Measurements from ENCODE around the gene ARHGAP24.
"Not testable (repeated sequence)": the region's sequence is repeated elsewhere in the genome, so short reads cannot be mapped to it uniquely, and the experiment has no call there.

ARHGAP24 gene

DNA sequence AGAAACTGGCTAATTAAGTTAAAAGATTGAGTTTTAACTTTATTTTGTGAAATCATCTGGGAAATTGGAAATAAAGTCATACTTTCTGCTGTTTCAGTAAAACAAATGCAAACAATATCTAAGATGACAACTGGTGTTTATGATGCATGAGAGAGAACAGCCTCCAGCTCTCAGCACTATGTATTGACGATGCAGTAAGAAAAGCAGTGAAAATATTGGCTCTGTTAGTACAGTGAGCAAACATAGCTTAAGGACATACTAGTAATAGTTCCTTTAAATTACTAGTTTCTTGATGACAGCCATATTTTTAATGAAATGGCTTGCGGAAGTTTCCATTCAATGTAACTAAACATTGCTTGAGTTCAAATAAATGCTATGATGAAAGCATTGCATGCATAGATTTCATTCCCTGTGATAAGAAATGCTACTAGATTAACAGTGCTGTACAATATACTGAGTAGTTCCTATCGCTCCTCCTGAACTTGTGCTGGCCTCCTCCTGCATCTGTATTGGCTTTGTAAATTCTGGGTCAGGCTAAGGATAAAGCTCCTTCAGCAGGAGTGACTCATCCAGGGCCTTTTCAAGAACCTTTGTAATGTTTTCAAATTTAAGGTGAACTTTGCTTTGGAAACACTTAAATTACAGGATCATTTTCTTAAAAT lies 11.6 kb downstream of the ARHGAP24 start:
- no peak for DNase-seq

DNA sequence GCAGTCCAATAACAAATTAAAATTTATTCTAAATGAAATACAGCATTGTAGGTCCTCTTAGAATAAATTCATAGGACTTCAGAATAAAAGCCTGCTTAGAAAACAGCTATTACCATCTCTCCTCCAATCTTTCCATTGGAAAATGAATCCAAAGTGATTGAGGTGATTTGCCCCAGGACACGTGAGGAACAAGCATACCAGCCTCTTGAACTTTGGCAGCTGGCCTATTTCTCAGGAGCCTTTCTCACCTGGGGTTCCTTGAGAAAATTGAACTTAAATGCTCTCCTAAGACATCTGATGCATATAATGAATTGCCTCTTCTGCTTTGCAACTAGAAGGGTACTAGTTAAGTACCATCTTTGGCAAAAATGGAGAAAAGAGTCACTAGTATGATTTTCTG lies 13.5 kb downstream of the ARHGAP24 start:
- DNase-seq = no peak

DNA sequence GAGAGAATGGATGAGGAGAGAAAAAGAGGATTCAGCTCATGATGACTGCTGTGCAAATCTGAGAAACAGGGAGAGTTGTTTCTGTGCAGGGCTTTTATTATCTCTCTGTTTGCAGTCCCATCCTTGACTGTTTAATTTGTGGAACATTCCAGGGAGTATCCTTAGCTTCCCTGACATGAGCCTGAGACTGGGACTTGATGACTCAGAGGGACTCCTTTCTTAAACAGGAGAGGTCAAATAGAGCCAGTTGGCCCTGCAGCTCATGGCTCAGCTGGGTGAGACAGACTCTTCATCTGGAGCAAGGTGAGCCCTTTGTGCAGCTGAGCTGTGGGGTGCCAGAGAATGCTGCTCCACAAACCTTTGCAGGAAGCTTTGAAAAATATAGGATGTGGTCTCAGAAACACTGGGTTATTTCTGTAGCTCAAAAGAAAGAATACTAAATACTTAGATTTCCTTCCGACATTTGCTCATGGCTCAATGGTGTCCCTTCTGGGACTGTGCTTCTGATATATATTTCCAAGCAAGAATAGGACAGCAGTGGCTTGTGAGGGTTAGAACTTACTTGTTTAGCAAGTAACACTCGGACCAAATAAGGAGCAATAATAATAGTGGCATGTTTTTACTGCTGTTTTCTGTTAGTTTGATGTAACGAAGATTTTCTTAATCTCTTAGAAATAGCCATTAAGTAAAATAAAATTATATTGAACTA lies 14.5 kb downstream of the ARHGAP24 start:
- DNase-seq = no peak

DNA sequence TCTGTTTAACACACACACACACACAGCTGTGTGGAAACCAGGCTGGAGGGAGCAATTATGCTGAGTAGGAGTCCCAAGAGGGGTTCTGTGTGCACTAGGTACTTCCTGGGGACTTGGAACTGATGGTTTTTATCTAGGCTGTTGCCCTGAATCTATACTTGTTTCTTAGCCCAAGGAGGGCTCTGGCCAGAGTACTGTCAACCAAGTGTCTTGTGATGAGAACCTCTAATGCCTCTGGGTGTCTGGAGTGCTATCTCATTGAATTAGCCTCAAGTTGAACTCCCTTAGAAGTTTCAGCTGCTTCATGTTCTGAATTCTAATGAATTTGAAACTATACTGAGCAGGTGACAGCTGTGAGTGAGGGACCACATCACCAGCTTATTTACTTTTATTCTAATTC lies 16.6 kb downstream of the ARHGAP24 start:
- DNase-seq = no peak

DNA sequence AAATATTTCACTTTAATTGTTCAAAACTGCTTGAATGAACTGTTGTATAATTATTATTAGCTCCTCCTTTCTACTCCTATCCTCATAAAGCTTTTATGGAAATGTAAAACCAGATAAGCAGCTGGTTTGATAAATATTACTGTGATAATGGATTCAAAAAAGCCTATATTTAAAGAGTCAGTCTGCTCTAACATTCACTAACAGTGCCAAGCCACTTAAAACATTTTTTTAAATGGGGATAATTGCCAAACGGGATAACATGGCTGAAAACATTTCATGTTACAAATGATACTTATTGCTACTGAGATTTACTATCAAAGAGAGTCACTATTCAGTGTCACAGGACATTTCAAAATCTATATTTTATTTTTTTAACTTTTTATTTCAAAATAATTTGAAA lies 17.4 kb downstream of the ARHGAP24 start:
- no peak for DNase-seq

DNA sequence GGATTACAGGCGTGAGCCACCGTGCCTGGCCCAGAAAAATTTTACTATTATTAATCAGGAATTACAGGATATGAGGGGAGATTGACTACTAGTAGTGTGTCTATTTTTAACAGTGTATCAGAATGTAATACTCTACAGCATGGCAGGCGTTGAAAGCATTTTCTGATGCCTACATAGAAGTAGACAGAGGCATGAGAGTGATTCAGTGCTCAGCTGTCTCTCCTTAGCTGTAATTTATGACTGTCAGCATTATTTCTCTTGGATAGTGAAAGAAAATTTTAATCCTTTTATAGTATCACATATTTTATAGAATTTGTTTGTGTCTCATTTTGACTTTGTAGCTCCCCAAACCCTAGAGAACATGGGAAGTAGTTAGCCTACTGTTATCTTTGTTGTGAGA lies 20.7 kb downstream of the ARHGAP24 start:
- DNase-seq = no peak

DNA sequence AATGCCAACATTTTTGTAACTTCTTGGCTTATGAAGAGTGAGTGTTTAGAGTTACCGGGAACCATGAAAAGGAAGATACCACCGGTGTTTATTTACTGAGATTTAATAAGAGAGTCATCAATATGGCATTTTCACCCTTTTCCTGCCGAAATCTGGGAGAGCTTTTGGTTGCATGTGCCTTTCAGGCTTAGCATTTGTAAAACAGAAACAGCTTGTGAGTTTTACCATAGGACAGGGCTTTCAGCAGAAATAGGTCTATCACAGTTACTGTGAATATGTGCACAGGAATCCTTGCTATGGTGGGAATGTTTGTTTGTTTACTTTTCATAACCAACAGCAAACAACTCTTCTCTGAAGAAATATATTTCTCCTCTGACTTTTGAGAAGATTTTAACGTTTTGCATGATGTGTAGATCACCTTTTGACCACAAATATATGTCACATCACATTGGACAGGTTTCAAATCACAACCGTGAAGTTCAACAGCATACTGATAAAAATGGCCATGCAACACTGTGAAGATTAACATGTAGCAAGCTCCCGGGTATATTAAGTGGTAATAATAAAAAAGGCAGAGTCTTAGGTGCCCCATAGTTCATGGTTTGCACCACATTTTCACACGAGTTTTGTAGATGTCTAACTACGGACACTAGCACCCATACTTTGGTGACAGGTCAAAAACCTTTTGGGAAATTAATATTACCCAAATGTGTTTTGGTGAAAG lies 21.3 kb downstream of the ARHGAP24 start:
- DNase-seq = no peak

DNA sequence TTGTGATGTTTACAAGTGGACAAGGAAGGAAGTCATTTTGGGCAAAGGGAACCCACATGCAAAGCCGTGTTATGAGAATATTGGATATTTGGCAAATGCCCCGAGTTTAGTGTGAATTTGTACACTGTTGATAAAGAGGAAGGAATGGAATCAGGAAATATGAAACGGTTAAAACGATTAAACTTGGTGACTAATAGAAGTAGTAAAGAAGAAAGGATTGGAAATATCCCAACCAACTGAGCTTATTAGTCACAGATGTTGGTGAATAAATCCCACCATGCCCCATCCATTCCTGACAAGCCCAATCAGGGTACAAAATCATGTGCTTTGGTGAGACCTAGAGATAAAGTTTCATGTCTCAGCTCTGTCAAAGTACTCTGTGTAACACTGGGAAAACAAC lies 22.0 kb downstream of the ARHGAP24 start:
- no peak for DNase-seq

DNA sequence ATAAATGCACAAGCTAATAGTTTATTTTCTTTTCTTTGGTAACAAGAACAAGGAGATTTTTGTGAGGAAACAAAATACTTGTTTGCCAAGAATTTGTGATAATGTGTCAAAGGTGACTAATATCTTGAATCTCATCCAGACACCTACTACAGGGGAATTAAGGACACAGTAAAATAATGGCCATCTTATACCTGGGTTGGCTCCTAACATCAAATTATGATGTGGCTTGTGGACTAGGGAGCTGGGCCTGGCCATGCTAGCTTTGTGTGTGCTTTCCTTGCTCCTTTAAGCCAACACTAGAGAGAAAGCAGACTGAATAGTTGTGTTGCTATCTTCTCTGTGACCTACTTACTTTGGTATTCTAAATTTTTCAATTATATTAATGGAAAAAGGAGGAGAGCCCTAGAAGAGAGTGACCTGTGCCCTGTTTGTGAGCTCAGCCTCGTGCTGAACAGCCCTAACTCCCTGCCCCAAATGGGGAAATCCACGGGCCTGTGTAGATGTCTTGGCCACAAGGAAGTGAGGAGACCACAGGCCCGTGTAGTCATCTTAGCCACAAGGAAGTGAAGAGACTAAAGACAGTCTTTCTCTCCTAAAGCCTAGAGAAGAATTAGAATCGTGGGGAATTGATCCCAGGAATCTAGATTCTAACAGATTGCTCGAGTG lies 23.3 kb downstream of the ARHGAP24 start:
- no peak for DNase-seq

DNA sequence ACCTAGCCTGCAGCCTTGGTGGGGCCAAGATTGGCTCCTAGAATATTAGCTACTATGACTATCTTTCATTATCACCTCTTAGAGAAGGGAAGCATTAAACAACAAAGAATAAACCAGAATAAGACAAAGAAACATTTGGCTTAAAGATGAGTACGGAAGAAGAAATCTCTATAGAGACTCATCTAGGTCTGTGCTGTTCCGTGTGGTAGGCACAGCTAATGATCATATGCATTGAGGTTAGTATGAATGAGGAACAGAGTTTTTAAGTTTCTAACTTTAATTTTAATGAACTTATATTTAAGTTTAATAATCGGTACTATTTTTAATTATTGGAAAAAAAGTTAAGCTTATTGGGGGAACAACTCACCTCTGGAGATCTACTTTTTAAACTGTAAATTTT lies 24.6 kb downstream of the ARHGAP24 start:
- DNase-seq = no peak

DNA sequence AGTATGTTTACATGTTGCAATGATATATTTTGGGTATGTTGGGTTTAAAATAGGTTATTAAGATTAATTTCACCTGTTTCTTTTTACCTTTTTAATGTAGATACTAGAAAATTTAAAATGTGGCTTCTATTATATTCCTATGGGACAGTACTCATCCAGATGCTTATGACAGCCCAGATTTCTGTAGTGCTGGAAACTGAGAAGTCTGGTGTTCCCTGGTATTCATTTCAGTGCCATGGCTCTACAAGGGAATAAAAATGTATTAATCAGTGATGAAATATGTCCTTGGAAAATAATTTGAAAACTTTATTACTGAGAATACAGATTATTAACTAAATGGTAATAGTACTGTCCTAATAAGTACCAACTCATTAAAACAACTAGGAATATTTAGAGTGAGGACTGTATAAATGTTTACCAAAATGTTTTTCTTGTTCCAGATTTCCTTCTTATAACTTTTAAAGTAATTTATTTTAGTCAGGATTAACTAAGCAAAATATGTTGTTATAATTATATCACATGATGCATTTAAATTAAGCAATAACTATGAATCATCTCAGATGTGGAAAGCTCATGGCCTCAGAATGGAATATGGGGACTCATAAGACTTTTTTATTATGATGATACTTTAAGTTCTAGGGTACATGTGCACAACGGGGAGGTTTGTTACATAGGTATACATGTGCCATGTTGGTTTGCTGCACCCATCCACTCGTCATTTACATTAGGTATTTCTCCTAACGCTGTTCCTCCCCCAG lies 25.3 kb downstream of the ARHGAP24 start:
- no peak for DNase-seq

DNA sequence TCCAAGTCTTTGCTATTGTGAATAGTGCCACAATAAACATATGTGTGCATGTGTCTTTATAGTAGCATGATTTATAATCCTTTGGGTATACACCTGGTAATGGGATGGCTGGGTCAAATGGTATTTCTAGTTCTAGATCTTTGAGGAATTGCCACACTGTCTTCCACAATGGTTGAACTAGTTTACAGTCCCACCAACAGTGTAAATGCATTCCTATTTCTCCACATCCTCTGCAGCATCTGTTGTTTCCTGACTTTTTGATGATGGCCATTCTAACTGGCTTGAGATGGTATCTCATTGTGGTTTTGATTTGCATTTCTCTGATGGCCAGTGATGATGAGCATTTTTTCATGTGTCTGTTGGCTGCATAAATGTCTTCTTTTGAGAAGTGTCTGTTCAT lies 26.2 kb downstream of the ARHGAP24 start:
- DNase-seq = not testable (repeated sequence)

DNA sequence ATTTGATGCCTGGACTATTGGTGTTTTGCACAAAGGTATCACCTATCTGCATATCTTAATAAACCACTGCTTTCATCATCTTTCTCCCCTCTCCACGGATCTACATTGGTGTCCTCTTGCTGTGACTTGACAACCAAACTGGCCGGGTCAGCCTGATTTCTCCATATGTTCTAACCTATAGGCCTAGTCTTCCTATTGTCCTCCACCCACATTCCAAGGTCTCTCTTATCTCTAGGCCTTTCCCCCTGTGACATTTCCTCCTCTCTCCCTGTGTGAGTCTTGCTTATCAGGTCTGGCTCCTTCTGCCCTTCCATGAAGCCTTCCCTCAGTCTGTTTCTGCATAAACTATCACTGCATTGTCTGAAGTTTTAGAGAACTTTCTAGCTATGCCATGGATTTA lies 33.7 kb downstream of the ARHGAP24 start:
- DNase-seq = no peak

DNA sequence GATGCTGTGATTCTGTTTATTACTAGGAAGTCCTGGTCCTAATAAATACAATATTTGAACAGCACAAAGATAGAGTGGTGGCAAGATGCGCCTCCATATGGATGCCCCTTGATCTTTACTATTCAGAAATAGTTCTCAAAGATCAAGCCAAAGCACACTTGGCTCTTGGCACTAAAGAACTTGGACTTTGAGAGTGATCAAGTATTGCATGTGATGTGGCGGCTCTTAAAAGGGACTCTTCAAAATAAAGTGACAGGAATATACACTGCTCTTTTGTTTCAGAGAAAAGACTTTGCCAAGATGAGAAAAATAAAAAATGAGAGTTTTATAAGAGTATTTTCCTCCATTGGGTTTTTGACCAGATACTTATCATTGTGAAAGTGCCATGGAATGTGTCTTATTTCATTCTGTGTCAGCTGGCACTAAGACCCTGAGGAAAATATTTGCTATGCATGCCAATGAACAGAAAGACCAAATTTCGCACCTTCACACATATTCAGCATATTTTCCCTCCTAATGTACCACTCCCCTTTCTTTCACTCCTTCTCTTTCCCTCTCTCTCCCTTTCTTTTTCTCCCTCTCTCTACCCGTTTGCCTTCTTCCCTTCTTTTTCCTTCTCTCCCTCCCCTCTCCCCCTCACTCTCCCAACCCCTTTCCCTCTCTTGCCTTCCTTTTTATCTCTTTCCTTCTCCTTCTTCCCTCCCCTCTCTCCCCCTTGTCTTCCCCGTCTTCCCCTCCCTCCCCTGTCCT lies 35.1 kb downstream of the ARHGAP24 start:
- DNase-seq = no peak

DNA sequence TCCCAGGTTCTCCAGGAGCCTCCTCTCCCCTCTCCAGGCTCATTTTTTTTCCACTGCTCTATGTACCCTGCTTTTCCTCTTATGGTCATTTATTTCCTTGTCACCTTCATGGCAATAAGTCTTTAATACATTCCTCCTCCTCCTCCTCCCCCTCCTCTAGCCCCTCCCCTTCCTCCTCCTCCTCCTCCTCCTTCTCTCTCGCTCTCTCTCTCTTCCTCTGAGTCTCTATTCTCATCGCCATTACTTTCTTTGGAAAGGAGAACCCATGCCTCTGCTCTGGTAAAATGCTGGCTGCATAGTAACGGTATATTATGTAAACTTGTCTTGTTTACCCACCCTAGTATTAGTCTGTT lies 35.7 kb downstream of the ARHGAP24 start:
- DNase-seq = no peak

DNA sequence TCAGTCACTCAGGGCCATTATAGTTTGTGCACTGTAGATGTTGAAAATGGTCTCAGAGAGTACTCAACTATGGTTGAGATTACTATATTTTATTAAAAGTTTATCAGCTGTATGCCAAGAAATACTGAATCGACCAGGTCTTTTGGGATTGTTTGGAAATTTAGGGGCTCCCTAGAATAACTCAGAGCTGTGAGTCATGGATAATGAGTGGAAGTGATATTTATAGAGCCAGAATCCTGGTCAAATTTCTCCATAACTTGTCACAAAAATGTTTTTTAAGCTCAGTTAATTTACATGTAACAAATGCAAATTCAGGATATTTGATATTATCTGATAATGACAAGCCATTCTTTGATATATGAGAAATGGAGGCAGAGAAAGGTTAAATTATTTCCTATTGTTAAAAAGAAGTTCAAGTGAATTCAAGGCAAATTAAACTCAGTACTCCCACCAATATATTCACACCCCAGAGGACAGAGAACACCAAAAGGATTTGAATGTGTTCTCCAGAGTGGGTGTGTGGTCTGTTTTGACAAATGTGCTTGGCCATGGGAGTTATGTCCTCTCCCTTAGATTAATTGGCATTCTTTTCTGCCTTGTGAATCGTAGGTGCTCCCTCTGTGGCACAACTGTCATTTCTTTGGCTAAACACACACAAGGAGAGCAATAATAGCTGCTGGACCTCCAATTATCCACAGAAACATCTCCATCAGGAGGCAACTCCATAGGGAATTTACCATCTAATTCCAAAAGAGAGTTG lies 37.7 kb downstream of the ARHGAP24 start:
- DNase-seq = no peak

DNA sequence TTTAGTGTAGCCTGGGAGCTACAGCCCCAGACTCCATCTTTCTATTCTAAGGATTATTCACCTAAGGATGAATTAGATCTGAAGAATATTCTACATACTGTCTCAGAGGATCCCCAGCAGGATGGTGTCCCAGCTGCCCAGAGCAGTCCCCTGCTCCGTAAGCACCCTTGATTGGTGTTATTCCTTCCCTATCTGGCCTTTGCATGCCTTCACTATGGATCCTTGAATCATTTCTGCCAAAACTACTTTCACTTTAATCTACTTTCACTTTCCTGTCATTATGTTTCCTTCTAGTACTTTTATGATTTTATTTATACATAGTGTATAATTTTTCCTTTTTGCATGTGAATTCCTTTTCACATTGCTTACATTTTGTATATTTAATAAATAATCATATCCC lies 39.2 kb downstream of the ARHGAP24 start:
- DNase-seq = no peak

DNA sequence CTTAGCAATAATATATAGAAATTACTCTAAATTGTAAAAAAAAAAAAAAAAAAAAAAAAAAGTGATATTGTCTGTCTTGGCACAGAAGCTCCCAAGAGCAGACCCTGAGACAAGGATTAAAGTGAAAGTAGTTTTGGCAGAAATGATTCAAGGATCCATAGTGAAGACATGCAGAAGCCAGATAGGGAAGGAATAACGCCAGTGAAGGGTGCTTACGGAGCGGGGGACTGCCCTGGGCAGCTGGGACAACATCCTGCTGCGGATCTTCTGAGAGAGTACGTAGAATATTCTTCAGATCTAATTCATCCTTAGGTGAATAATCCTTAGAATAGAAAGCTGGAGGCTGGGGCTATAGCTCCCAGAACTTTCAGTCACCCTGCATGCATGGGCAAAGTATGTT lies 39.8 kb downstream of the ARHGAP24 start:
- no peak for DNase-seq

DNA sequence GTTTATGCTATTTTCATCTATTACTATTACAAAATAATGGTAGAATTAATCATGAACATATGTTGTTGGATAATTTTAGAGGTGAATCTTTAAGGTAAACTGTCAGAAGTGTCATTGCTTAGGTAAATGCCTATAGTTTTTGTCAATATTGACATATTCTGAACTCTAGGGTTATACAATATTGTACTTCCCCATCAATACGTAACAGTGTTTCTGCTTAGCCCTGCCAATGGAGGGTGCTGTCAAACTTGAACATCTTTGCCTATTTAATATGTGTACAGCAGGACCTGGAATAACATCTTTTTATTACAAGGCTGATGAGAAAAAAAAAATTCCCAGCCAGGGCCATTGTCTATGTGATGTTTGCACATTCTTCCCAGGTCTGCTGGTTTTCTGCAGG lies 40.8 kb downstream of the ARHGAP24 start:
- no peak for DNase-seq

DNA sequence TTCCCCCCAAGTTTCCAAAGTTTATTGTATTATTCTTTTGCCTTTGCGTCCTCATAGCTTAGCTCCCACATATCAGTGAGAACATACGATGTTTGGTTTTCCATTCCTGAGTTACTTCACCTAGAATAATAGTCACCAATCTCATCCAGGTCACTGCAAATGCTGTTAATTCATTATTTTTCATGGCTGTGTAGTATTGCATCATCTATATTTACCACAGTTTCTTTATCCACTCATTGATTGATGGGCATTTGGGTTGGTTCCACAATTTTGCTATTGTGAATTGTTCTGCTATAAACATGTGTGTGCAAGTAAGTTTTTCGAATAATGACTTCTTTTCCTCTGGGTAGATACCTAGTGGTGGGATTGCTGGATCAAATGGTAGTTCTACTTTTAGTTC lies 43.6 kb downstream of the ARHGAP24 start:
- not testable (repeated sequence) for DNase-seq

Data from NCI-H1048 (cell line).